Nephron (organoid): ENCODE results near the gene SNUPN.

ENCODE experiments used
- H3K27ac Mint-ChIP-seq, 3 experiments: 2 replicates each; pipeline ENCODE4 v1.8.0; 2020; ENCODE audit warnings: mixed read lengths in 3 of 3, mild to moderate bottlenecking in 2 of 3, moderate library complexity in 1 of 3
- H3K27me3 Mint-ChIP-seq: 2 replicates; pipeline ENCODE4 v1.8.0; 2021; ENCODE audit warnings: low read depth, mild to moderate bottlenecking, moderate library complexity, mixed read lengths
- H3K36me3 Mint-ChIP-seq: 2 replicates; pipeline ENCODE4 v1.8.0; 2020; ENCODE audit warnings: low read depth, mixed read lengths
- H3K4me1 Mint-ChIP-seq: 2 replicates; pipeline ENCODE4 v1.8.0; 2020; ENCODE audit warnings: mixed read lengths
- H3K4me3 Mint-ChIP-seq, 3 experiments: 2 replicates each; pipeline ENCODE4 v1.8.0; 2020; ENCODE audit warnings: mild to moderate bottlenecking in 3 of 3, mixed read lengths in 3 of 3, moderate library complexity in 2 of 3
- H3K9me3 Mint-ChIP-seq: 2 replicates; pipeline ENCODE4 v1.8.0; 2020; ENCODE audit warnings: mixed read lengths
- TF ChIP-seq, protein P1 (sequence below), 3 experiments: fragments of 200-600 bp; sonication (generic); IDR thresholded peaks; one replicate each; pipeline ENCODE4 v1.5.0; 2021; ENCODE audit warnings: antibody characterized with exemption in 3 of 3; ENCODE audit not compliant: unreplicated experiment in 3 of 3

Gene SNUPN

DNA sequence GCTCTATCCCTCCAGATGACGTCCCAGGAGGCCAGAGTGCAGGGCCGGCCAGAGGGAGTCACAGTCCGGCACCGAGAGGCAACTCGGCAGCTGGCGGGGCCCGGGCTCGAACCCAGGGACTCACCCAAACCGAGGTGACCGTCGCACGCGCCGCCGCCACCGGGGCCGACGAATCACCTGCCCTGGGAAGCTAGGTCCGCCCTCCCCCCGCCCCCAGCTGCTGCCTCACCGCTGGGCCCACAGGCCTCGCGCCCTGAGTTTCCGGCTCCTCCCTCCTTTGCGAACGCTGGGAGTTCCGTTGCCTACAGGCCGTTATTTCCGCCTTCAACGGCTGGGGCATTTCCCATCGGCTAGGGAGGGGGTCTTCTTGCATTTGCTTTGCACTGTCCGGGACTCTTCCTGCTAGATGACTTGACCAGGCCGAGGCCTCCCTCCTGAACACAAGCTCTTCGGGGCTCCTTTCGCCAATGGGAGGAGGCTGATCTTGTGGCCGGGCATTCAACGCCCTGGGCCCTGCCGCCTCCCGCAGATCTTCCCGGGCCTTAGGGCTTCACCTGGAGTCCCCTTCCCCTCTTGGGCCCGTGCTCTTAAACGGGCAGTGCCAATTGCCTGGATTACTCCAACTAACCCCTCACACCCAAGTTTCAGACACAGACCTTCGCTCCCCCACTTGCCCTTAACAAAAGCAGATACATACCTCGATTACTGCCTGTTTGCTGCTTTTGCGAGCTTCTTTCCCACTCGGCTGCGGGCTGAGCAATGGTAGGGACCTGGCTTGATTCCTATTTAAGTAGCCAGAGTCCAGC is at the start of gene SNUPN:
TSS of gene SNUPN (minus strand) at position 184 of the 806 bp plus-strand sequence. CDS start 4,674 bp downstream, outside the sequence.
- Mint-ChIP-seq H3K27ac (peak within 1 kb of the TSS; percentile 99), H3K9me3 (no peaks in the 10 kb centered on the region), H3K4me1 (peaks cover 15% of the 10 kb centered on the region), H3K27me3 (no peaks in the 10 kb centered on the region), H3K4me3 (peak within 1 kb of the TSS; percentile 88 to 92 (median 91)), H3K36me3 (peaks cover 3% of the 10 kb centered on the region)
- TF ChIP-seq, protein P1, sequence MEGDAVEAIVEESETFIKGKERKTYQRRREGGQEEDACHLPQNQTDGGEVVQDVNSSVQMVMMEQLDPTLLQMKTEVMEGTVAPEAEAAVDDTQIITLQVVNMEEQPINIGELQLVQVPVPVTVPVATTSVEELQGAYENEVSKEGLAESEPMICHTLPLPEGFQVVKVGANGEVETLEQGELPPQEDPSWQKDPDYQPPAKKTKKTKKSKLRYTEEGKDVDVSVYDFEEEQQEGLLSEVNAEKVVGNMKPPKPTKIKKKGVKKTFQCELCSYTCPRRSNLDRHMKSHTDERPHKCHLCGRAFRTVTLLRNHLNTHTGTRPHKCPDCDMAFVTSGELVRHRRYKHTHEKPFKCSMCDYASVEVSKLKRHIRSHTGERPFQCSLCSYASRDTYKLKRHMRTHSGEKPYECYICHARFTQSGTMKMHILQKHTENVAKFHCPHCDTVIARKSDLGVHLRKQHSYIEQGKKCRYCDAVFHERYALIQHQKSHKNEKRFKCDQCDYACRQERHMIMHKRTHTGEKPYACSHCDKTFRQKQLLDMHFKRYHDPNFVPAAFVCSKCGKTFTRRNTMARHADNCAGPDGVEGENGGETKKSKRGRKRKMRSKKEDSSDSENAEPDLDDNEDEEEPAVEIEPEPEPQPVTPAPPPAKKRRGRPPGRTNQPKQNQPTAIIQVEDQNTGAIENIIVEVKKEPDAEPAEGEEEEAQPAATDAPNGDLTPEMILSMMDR (IDR thresholded peaks at IDR 0.05; ENCODE audit: unreplicated experiment in 3 of 3): no peak

DNA sequence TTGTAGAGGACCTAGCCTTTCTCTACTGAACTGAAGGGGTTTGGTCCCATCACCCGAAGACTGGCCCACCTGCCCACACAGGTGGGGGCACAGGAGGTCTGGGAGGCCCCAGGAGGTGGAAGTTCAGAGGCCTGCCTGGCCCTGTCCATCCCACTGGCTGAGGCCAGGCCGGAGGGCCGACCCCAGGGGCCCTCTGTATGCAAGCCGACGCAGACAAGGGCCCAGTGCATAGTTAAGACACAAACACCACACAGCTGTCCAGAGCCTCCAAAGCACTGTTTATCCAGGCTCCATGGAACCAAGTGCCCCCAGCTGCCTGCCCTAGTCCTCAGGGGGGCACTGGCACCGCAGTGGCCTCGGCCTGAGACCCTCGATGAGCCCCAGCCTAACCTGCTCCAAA is 48.8 kb upstream of the SNUPN start:
- Mint-ChIP-seq H3K9me3 (no peaks in the 10 kb centered on the region), H3K4me1 (peaks cover 17% of the 10 kb centered on the region), H3K36me3 (peaks cover 7% of the 10 kb centered on the region), H3K27me3 (no peaks in the 10 kb centered on the region), H3K27ac (peak overlapping the region in 1 of 3 experiments; percentile 38), H3K4me3 (no peak overlapping the region)
- TF ChIP-seq, protein P1 (IDR thresholded peaks at IDR 0.05; ENCODE audit: unreplicated experiment in 3 of 3): no peak

DNA sequence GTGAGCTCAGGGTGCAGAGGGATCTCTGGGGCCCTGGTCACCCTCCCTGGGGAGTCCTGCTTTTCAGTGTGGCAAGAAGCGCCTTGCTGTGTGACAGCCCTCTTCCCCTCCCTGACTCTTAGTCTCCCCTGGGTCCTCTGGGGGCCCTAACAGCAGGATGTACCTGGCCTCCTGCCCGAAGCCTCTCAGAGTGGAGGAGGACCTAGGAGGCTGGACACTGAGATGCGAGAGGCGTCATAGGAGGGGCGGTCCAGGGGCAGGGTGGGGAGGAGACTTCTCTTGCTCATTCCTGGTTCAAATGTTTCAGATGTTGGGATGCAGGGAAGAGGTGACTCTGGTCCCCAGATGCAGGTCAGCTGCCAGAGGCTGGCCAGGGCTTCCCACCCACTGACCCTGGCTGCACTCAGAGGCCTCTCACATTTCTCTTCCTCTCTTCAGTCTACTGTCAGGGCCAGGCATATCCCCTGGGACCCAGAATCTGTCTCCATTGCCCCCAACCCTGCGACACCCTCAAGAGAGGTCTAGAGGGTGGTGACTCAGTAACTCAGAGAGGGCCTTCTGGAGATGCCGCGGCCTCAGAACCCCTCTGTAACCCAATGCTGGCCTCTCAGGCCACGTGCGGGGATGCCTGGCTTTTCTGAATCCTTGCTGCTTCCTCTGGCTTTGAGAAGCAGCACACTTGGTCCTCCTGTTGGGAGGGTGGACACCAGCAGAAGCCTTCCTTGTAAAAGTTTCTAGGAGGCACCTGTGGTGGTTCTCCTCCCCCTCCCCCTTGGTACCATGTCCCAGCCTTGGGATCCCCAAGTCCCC is 48.1 kb upstream of the SNUPN start:
- Mint-ChIP-seq H3K27ac (peak overlapping the region; percentile 81 to 98 (median 94)), H3K36me3 (peaks cover 2% of the 10 kb centered on the region), H3K27me3 (no peaks in the 10 kb centered on the region), H3K4me1 (peaks cover 17% of the 10 kb centered on the region), H3K4me3 (peak overlapping the region in 1 of 3 experiments; percentile 48), H3K9me3 (no peaks in the 10 kb centered on the region)
- TF ChIP-seq, protein P1 (IDR thresholded peaks at IDR 0.05; ENCODE audit: unreplicated experiment in 3 of 3): no peak

DNA sequence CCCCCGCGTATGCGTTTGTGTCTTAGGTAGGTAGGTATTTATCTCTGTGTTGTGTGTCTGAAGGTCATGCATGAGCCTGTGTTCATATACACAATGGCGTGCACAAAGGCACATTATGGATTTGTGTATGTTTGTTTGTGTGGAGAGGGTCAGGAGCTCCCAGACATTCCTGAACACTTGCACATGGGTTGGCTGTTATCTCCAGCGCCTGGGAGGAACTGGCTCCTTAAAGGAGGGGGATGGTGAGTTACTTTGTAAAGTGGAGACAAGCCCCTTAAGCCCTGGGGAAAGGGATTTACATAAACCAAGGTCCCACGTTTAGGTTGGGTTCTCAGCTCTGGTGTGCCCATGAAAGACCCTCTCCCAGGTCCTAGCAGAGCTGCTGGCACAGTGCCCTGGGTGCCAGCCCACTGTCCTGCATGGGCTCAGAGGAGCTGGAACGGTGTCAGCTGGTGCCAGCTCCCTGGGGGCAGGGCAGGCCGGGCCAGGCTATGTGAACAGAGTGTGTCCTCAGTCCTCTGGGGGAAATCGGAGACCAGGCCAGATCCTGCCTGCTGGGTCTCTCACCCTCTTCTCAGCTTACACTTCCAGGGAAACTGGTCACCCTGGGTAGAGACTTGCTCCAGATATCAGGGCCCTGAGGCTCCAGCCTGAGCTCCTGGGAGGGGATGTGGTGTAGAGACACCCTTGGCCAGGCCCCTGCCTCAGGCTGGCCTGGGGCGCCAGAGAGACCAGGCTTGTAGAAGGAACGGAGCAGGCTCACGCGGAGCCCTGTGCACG is 47.3 kb upstream of the SNUPN start:
- Mint-ChIP-seq H3K27me3 (no peaks in the 10 kb centered on the region), H3K27ac (peak overlapping the region; percentile 81 to 98 (median 94)), H3K4me1 (peaks cover 17% of the 10 kb centered on the region), H3K9me3 (no peaks in the 10 kb centered on the region), H3K4me3 (peak overlapping the region; percentile 12 to 69 (median 48)), H3K36me3 (no peaks in the 10 kb centered on the region)
- TF ChIP-seq, protein P1 (IDR thresholded peaks at IDR 0.05; ENCODE audit: unreplicated experiment in 3 of 3): no peak

DNA sequence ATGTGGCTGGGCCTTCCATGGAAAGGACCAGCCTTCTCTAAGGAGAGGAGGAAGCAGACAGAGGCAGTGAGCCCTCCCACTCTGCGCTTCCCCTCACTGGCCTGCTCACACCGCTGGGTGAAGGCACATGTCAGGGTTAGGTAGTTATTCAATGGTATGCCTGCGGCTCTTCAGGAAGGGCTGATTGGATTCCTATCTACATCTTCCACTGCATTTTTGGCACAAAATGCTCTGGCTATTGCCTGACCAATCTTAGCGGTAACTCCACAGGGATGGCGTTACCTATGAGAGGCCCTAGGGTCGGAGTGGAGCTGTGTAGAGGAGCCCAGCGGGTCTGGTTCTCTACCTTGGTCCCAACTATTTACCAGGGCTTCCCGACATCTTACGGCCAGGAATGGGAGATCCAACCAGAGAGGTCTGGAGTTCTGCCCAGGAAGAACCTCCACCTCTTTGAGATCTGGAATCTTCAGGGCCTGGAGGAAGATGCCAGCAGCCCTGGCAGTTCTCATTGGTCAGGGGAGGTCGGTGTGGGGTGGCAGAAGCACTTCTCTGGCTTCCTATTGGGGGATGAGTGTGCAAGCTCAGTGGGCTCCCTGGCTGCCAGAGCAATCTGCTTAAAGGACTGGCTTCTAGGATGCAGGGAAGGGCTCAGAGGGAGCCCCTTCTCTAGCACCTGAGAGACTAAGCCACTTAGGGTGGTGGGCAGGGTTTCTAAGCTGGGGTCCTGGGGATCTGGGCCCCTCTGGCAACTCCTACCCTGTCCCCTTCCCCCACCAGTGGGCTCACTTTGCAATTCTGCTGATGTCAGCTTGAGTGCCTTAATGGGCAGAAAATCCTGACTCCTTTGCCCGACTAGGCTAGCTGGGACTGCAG is 46.4 kb upstream of the SNUPN start:
- H3K27me3 Mint-ChIP-seq: no peaks in the 10 kb centered on the region
- TF ChIP-seq, protein P1 (IDR thresholded peaks at IDR 0.05; ENCODE audit: unreplicated experiment in 3 of 3): no peak
- H3K36me3 Mint-ChIP-seq: no peaks in the 10 kb centered on the region
- H3K4me1 Mint-ChIP-seq: peaks cover 17% of the 10 kb centered on the region
- no peaks in the 10 kb centered on the region for H3K9me3 Mint-ChIP-seq
- peak overlapping the region in 1 of 3 experiments; percentile 69 for H3K4me3 Mint-ChIP-seq
- peak overlapping the region; percentile 81 to 98 (median 94) for H3K27ac Mint-ChIP-seq
